ENCODE results near the gene CUX1. TPM values are rescaled to one million over a fixed set of nuclear protein-coding genes. Genes with fewer than 3 reads are reported as not detected.

Gene CUX1
- total and polyA plus RNA-seq, 7 experiments from 2014 or later, result 10.1 to 81.6 (median 42.5) TPM

DNA sequence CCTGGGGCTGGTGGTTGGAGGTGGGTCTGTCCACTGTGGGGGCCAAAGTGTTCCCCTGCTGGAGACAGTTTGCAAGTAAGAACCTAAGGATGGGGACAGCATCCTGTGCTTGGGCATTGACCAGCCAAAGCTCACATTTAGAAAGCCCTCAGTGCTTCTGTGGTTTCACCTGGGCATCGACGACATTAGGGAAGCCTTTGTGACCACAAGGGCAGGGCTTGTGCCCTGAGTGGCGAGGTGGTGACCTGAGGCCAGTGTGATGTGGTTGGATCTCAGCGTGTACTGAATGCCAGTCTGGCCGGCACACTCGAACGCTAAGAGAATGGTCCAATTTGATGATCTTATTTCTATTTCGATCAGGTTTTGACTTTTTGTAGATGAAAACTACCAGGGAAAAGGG is 437.1 kb downstream of the CUX1 start:
- peaks cover 0 to 9% (median 0%) of the 10 kb centered on the region in 7 donors for H3K4me1 Mint-ChIP-seq
- DNase-seq (no peak), ATAC-seq (no peak)
- Histone ChIP-seq H3K9me3 (ENCODE audit: control insufficient read depth in 2 of 3, low read length in 3 of 3) (no peaks in the 10 kb centered on the region), H3K4me3 (ENCODE audit: low read length) (no peak overlapping the region), H3K27me3 (ENCODE audit: control insufficient read depth in 2 of 2, insufficient read depth in 2 of 2, low read length in 2 of 2) (no peaks in the 10 kb centered on the region), H3K27ac (ENCODE audit: low read depth, low read length) (no peak overlapping the region), H3K36me3 (ENCODE audit: control insufficient read depth in 2 of 3, insufficient read depth in 3 of 3, low read length in 3 of 3) (no peaks in the 10 kb centered on the region), H3K4me1 (ENCODE audit: control insufficient read depth in 2 of 2, insufficient read depth in 2 of 2, low read length in 2 of 2) (no peaks in the 10 kb centered on the region)
- H3K36me3 Mint-ChIP-seq, result peaks cover 3 to 38% (median 16%) of the 10 kb centered on the region in 5 donors
- ChIA-PET POLR2A (no interaction called here), CTCF (interaction anchor here (0.6 kb wide), 1 partner anchor 10 kb away, joined by 5 read pairs; no protein-coding TSS in a partner anchor)
- H3K9me3 Mint-ChIP-seq, result no peaks in the 10 kb centered on the region
- H3K27ac Mint-ChIP-seq, result no peak overlapping the region
- H3K4me3 Mint-ChIP-seq, result no peak overlapping the region
- intact Hi-C loops (cut with micrococcal nuclease), result no loop called here
- no peaks in the 10 kb centered on the region for H3K27me3 Mint-ChIP-seq

- POLR2A ChIA-PET, result no interaction called here
- Histone ChIP-seq H3K4me1 (ENCODE audit: control insufficient read depth in 2 of 2, insufficient read depth in 2 of 2, low read length in 2 of 2) (no peaks in the 10 kb centered on the region), H3K4me3 (ENCODE audit: low read length) (no peak overlapping the region), H3K9me3 (ENCODE audit: control insufficient read depth in 2 of 3, low read length in 3 of 3) (no peaks in the 10 kb centered on the region), H3K36me3 (ENCODE audit: control insufficient read depth in 2 of 3, insufficient read depth in 3 of 3, low read length in 3 of 3) (no peaks in the 10 kb centered on the region), H3K27me3 (ENCODE audit: control insufficient read depth in 2 of 2, insufficient read depth in 2 of 2, low read length in 2 of 2) (no peaks in the 10 kb centered on the region), H3K27ac (ENCODE audit: low read depth, low read length) (no peak overlapping the region)
- Mint-ChIP-seq H3K4me1 (peaks cover 0 to 9% (median 0%) of the 10 kb centered on the region in 7 donors), H3K9me3 (no peaks in the 10 kb centered on the region), H3K27me3 (no peaks in the 10 kb centered on the region), H3K27ac (no peak overlapping the region), H3K4me3 (no peak overlapping the region), H3K36me3 (peaks cover under 1 to 34% (median 10%) of the 10 kb centered on the region in 5 donors)
- ATAC-seq (no peak), DNase-seq (no peak)
- CTCF ChIA-PET, result no interaction called here
- intact Hi-C loops (cut with micrococcal nuclease), result no loop called here
These were observed 438.1 kb downstream of the CUX1 start for GRCh38 chr7:102255501-102255900.

DNA sequence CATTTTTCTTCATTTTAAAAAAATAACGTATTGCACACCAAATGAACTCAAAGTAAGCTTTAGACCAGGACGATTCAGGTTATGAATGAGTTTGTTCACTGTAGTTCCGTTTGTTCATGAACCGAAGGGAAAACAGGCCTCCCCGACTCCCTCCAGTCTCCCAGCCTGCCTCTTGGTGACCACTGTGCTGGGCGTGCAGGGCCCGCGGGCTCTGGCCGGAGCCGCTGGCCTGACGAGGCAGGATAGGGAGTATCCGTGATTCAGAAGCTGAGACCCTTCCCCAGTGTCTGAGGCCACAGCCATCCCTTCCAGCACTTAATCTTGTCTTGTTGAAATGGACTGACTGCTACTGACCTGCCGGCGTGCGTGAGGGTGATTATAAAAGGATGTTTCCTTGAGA is 438.5 kb downstream of the CUX1 start:
- Histone ChIP-seq H3K27me3 (ENCODE audit: control insufficient read depth in 2 of 2, insufficient read depth in 2 of 2, low read length in 2 of 2) (no peaks in the 10 kb centered on the region), H3K9me3 (ENCODE audit: control insufficient read depth in 2 of 3, low read length in 3 of 3) (no peaks in the 10 kb centered on the region), H3K4me3 (ENCODE audit: low read length) (no peak overlapping the region), H3K36me3 (ENCODE audit: control insufficient read depth in 2 of 3, insufficient read depth in 3 of 3, low read length in 3 of 3) (no peaks in the 10 kb centered on the region), H3K4me1 (ENCODE audit: control insufficient read depth in 2 of 2, insufficient read depth in 2 of 2, low read length in 2 of 2) (no peaks in the 10 kb centered on the region), H3K27ac (ENCODE audit: low read depth, low read length) (no peak overlapping the region)
- no peak overlapping the region for H3K4me3 Mint-ChIP-seq
- DNase-seq (no peak), ATAC-seq (no peak)
- intact Hi-C loops (cut with micrococcal nuclease), result no loop called here
- H3K27ac Mint-ChIP-seq, result no peak overlapping the region
- H3K4me1 Mint-ChIP-seq, result peaks cover 0 to 9% (median 0%) of the 10 kb centered on the region in 7 donors
- POLR2A ChIA-PET, result no interaction called here
- no peaks in the 10 kb centered on the region for H3K9me3 Mint-ChIP-seq
- H3K36me3 Mint-ChIP-seq, result peaks cover 0 to 32% (median 8%) of the 10 kb centered on the region in 5 donors
- CTCF ChIA-PET, result no interaction called here
- no peaks in the 10 kb centered on the region for H3K27me3 Mint-ChIP-seq

DNA sequence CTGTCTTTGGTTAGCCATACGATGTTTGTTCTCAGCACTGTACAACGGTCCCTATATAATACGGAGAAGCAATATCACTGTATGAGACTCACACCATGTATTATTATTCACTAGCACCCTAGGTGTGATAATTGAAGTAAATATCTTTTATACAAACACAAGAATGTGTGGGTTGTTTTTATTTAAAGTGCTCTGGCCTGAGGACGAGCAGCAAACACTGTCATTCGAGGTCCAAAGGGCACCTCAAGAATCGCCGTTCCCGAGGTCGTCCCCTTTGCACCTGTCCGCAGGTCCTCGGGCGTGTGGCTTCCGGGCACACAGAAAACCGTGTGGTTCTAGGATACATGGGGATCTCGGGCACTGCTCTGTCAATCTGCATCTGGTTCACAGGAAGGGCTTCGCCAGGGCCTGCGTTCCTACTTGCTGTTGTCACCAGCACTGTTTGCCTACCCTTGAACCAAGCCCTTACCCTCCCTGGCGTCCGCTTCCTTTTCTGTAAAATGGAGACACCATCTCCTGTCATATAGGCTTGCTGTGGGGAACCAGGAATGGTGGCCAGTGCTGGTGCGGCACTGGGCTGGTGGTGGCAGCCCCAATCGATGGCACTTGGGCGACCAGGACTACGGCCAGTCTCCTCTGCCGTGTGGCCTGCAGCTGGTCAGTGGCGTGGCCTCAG is 440.8 kb downstream of the CUX1 start:
- Histone ChIP-seq H3K36me3 (ENCODE audit: control insufficient read depth in 2 of 3, insufficient read depth in 3 of 3, low read length in 3 of 3) (no peaks in the 10 kb centered on the region), H3K9me3 (ENCODE audit: control insufficient read depth in 2 of 3, low read length in 3 of 3) (no peaks in the 10 kb centered on the region), H3K27ac (ENCODE audit: low read depth, low read length) (no peak overlapping the region), H3K4me1 (ENCODE audit: control insufficient read depth in 2 of 2, insufficient read depth in 2 of 2, low read length in 2 of 2) (no peaks in the 10 kb centered on the region), H3K4me3 (ENCODE audit: low read length) (no peak overlapping the region), H3K27me3 (ENCODE audit: control insufficient read depth in 2 of 2, insufficient read depth in 2 of 2, low read length in 2 of 2) (no peaks in the 10 kb centered on the region)
- intact Hi-C loops (cut with micrococcal nuclease), result no loop called here
- Mint-ChIP-seq H3K27me3 (no peaks in the 10 kb centered on the region), H3K27ac (no peak overlapping the region), H3K4me3 (no peak overlapping the region), H3K4me1 (peaks cover 0 to 9% (median 0%) of the 10 kb centered on the region in 7 donors), H3K9me3 (peaks cover 0 to 1% (median 0%) of the 10 kb centered on the region in 11 donors), H3K36me3 (peaks cover 0 to 17% (median 6%) of the 10 kb centered on the region in 5 donors)
- POLR2A ChIA-PET, result no interaction called here
- DNase-seq (no peak), ATAC-seq (no peak)
- CTCF ChIA-PET, result no interaction called here

- no peak overlapping the region for H3K4me3 Mint-ChIP-seq
- POLR2A ChIA-PET, result no interaction called here
- H3K9me3 ChIP-seq (ENCODE audit: control insufficient read depth in 2 of 3, low read length in 3 of 3), result no peaks in the 10 kb centered on the region
- H3K4me3 ChIP-seq (ENCODE audit: low read length), result no peak overlapping the region
- no peaks in the 10 kb centered on the region for H3K27me3 ChIP-seq (ENCODE audit: control insufficient read depth in 2 of 2, insufficient read depth in 2 of 2, low read length in 2 of 2)
- CTCF ChIA-PET, result no interaction called here
- ATAC-seq, result no peak
- no peak overlapping the region for H3K27ac ChIP-seq (ENCODE audit: low read depth, low read length)
- H3K36me3 ChIP-seq (ENCODE audit: control insufficient read depth in 2 of 3, insufficient read depth in 3 of 3, low read length in 3 of 3), result no peaks in the 10 kb centered on the region
- peaks cover 0 to 16% (median 5%) of the 10 kb centered on the region in 5 donors for H3K36me3 Mint-ChIP-seq
- H3K4me1 ChIP-seq (ENCODE audit: control insufficient read depth in 2 of 2, insufficient read depth in 2 of 2, low read length in 2 of 2), result no peaks in the 10 kb centered on the region
- intact Hi-C loops (cut with micrococcal nuclease), result no loop called here
- peaks cover 0 to 1% (median 0%) of the 10 kb centered on the region in 11 donors for H3K9me3 Mint-ChIP-seq
- no peak overlapping the region for H3K27ac Mint-ChIP-seq
- no peak for DNase-seq
- no peaks in the 10 kb centered on the region for H3K27me3 Mint-ChIP-seq
- H3K4me1 Mint-ChIP-seq, result peaks cover 0 to 4% (median 0%) of the 10 kb centered on the region in 7 donors
These were observed 441.3 kb downstream of the CUX1 start for GRCh38 chr7:102258749-102259107.

- Histone ChIP-seq H3K27me3 (ENCODE audit: control insufficient read depth in 2 of 2, insufficient read depth in 2 of 2, low read length in 2 of 2) (no peaks in the 10 kb centered on the region), H3K4me3 (ENCODE audit: low read length) (no peak overlapping the region), H3K27ac (ENCODE audit: low read depth, low read length) (no peak overlapping the region), H3K4me1 (ENCODE audit: control insufficient read depth in 2 of 2, insufficient read depth in 2 of 2, low read length in 2 of 2) (no peaks in the 10 kb centered on the region), H3K9me3 (ENCODE audit: control insufficient read depth in 2 of 3, low read length in 3 of 3) (no peaks in the 10 kb centered on the region), H3K36me3 (ENCODE audit: control insufficient read depth in 2 of 3, insufficient read depth in 3 of 3, low read length in 3 of 3) (no peaks in the 10 kb centered on the region)
- ChIA-PET POLR2A (no interaction called here), CTCF (interaction anchor here (0.7 kb wide), 1 partner anchor 572 kb away, joined by 4 read pairs; no protein-coding TSS in a partner anchor)
- Mint-ChIP-seq H3K27ac (no peak overlapping the region), H3K4me1 (peaks cover 0 to 3% (median 0%) of the 10 kb centered on the region in 7 donors), H3K36me3 (peaks cover 0 to 12% (median 0%) of the 10 kb centered on the region in 5 donors), H3K27me3 (no peaks in the 10 kb centered on the region), H3K9me3 (peaks cover 0 to 1% (median 0%) of the 10 kb centered on the region in 11 donors), H3K4me3 (no peak overlapping the region)
- ATAC-seq (no peak), DNase-seq (no peak)
- intact Hi-C loops (cut with micrococcal nuclease), result no loop called here
These were observed 443.4 kb downstream of the CUX1 start for GRCh38 chr7:102260856-102261255.

DNA sequence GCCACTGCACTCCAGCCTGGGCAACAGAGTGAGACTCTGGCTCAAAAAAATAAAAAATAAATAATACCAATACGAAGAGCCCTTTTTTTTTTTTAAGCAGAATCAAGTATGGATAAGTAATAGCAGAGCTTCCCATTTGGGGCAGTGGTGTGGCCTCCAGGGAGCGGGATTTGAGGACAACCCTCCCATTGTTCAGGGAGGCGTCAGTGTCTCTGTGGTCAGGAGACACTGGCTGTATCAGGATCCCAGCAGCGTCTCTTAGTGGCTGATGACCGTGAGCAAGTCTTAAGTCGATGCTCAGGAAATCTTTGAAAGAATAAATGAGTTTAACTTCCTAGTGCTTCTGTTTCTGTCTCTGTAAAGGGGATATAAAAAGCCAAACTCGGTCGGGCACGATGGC is 444.0 kb downstream of the CUX1 start:
- no peak overlapping the region for H3K4me3 ChIP-seq (ENCODE audit: low read length)
- H3K27me3 Mint-ChIP-seq, result no peaks in the 10 kb centered on the region
- DNase-seq (no peak), ATAC-seq (no peak)
- POLR2A ChIA-PET, result no interaction called here
- peaks cover 0 to 12% (median 0%) of the 10 kb centered on the region in 5 donors for H3K36me3 Mint-ChIP-seq
- CTCF ChIA-PET, result interaction anchor here (0.7 kb wide), 1 partner anchor 573 kb away, joined by 4 read pairs; no protein-coding TSS in a partner anchor
- H3K27ac ChIP-seq (ENCODE audit: low read depth, low read length), result no peak overlapping the region
- H3K4me3 Mint-ChIP-seq, result no peak overlapping the region
- no peaks in the 10 kb centered on the region for H3K4me1 ChIP-seq (ENCODE audit: control insufficient read depth in 2 of 2, insufficient read depth in 2 of 2, low read length in 2 of 2)
- no peaks in the 10 kb centered on the region for H3K9me3 ChIP-seq (ENCODE audit: control insufficient read depth in 2 of 3, low read length in 3 of 3)
- intact Hi-C loops (cut with micrococcal nuclease), result no loop called here
- H3K4me1 Mint-ChIP-seq, result peaks cover 0 to 3% (median 0%) of the 10 kb centered on the region in 7 donors
- H3K27ac Mint-ChIP-seq, result peak overlapping the region in 1 of 9 donors; percentile 56
- H3K9me3 Mint-ChIP-seq, result peaks cover 0 to 1% (median 0%) of the 10 kb centered on the region in 11 donors
- no peaks in the 10 kb centered on the region for H3K27me3 ChIP-seq (ENCODE audit: control insufficient read depth in 2 of 2, insufficient read depth in 2 of 2, low read length in 2 of 2)
- H3K36me3 ChIP-seq (ENCODE audit: control insufficient read depth in 2 of 3, insufficient read depth in 3 of 3, low read length in 3 of 3), result no peaks in the 10 kb centered on the region
